ENCODE results near the gene NHS.

DNA sequence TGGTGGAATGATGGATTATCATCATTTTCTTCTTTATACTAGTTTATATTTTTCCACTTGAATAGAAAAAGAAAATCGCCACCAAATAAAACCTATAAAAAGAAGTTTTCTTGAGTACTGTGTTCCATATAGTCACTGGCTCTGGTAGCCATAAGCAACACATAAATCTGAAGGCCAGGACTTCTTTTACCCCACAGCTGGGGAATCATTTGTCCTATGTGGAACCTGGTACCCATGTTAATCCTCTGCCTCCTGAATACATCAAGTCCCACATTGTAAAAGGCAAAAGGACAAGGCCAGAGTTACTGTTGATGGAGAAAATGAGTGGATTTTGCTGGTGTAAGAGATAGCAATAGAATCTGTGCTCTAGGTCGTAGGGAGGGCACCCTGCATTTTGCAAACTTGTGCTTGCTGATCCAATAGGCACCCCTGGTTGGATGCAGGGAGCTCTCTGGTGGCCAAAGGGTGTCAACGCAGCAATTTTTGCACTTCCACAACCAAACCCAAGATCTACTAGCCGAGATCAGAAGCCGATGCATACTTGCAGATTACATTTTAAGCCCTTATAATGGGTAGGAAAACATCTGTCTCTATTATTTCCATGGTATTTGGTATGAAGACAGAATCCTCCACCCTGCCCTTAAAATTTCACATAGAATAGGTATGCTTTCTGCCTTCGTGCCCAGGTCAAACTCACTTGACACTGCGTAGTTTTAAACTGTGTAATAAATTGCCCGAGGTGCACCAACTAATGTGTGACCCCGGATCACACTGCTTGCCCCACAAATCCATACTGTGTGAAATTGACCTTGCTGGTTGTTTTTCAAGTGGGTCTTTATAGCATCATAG, 216.1 kb downstream of the NHS start:
- no peak for TF ChIP-seq POLR2A (IDR thresholded peaks at IDR 0.05)
- TF ChIP-seq, protein P1, sequence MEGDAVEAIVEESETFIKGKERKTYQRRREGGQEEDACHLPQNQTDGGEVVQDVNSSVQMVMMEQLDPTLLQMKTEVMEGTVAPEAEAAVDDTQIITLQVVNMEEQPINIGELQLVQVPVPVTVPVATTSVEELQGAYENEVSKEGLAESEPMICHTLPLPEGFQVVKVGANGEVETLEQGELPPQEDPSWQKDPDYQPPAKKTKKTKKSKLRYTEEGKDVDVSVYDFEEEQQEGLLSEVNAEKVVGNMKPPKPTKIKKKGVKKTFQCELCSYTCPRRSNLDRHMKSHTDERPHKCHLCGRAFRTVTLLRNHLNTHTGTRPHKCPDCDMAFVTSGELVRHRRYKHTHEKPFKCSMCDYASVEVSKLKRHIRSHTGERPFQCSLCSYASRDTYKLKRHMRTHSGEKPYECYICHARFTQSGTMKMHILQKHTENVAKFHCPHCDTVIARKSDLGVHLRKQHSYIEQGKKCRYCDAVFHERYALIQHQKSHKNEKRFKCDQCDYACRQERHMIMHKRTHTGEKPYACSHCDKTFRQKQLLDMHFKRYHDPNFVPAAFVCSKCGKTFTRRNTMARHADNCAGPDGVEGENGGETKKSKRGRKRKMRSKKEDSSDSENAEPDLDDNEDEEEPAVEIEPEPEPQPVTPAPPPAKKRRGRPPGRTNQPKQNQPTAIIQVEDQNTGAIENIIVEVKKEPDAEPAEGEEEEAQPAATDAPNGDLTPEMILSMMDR (IDR thresholded peaks at IDR 0.05 in 4 of 5, conservative IDR thresholded peaks at IDR 0.05 in 1 of 5): peak; percentile 31 to 71 (median 47)
